Stimulated activated CD8-positive, alpha-beta memory T cell treated with anti-CD3 and anti-CD28 coated beads, Interleukin-2, amount 100 ng/mL, for 48 hours (primary cell): ENCODE measurements around the gene OR52I1.

Experiments used
- DNase-seq, 2 donors: peaks; one replicate each; pipeline ENCODE4 v3.0.0-alpha.2; 2020; ENCODE audit warnings: low read depth in 2 of 2

Gene OR52I1

DNA sequence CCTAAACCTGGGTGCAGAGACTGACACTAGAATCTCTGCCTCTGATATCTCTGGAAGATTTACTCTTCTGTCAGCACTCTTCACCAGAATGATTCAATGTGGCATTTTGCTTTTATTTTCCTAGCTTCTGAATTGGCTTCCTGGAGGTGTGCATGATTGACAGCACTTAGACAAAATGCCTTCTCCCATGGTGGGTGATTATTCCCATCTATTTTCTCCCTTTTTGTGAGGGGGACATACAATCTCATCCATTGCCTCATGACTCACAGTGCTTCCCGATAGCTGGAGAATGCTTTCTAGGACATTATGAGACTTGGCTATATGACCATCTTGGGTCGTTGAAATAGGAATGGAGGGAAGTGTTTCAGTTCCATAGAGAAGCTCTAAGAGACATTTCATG is 18.1 kb downstream of the OR52I1 start:
- DNase-seq: no peak

DNA sequence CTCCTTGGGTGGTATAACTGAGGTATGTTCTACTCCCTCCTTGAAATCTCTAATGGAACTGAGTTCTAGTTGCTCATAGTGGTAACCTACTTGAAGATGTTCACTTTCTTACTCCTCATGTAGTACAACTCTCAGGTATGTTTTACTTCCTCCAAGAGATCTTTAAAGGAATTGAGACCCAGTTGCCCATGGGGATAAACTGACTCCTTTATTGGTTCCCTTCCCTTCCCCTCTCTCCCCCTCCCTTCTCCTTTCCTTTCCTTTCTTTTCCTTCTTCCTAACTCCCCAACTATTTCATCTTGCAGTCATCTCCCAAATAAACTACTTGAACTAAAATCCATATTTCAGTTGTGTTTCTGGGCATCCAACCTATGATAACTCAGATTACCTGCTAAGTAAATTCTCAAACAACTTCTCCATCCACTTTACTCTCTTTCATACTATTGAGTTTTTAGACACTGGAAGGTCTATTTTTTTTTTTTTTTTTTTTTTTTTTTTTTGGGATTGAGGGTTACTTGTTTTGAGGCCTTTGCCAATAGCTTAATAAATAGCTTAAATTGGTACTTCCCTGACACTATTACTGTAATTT is 22.1 kb downstream of the OR52I1 start:
- no peak for DNase-seq

DNA sequence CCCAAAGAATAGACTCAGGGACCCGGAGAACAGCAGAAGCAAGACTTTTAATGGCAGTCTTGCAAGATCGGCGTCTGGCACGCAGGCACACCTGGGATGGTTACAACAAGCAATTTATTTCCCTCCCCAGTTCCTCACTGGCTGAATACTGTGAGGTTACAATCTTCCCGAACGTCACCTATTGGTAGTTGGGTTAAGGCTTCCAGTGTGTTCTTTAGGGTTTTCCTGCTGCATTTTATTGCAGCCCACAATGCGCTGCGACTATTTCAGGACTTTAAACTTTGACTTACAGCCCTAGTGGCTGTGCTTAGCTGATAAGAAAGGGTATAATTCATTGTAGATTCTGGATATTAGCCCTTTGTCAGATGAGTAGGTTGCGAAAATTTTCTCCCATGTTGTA is 25.7 kb downstream of the OR52I1 start:
- DNase-seq: no peak

DNA sequence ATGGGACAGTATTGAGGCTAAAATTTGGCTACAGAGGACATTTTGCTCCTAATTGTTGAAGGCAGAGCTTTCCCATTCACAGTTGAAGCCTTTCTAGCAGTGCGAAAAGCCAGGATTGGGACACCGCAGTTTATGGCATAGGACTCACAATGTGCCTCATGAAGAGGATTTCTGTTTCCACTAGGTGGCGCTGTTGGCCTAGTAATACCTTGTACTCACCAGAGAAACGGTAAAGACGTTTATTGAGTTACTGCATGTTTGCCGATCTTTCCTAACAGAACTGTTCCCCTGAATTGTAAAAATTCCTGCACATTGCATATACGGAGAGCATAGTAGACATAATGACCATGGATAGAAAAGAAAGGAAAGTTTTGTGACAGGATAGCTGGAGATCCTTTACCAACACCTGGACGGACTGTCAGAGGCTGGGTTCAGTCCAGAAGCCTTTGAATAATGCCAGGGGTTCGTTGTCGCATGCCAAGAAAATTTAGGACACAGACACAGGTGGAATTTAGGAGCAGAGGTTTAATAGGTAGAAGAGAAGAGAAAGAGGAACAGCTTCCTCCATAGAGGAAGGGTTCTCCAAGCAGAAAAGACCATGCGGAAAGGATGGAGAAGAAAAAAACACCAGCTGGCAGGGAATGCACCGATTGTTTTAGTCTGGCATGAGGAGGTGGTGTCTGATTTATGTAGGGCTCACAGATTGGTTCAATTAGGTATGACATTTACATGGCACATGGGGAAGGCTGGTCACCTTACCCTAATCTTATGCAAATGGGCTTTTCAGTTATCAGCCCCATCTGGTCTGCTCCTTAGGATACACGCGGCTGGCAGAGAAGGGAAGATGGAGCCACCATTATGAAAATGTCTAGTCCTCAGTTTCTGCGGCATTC is 32.6 kb downstream of the OR52I1 start:
- DNase-seq: peak; percentile 7 to 36

DNA sequence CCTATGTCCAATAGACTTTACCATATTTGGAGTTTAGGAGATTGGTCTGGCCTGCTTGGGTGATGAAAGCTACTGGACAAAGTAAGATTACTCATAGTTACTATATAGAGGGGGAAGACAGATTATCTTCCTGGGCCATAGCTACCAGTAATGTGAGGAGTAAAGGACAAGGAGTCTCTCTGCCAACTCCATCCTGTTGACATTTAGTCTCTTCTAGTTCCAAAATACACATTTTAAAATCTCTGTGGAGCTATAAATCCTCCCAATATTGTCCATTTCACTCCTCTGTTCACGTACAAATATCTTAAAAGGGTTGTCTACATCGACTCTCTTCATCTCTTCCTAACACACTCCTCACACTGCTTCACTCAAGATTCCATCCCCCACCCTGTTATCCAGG is 42.3 kb downstream of the OR52I1 start:
- DNase-seq: no peak

DNA sequence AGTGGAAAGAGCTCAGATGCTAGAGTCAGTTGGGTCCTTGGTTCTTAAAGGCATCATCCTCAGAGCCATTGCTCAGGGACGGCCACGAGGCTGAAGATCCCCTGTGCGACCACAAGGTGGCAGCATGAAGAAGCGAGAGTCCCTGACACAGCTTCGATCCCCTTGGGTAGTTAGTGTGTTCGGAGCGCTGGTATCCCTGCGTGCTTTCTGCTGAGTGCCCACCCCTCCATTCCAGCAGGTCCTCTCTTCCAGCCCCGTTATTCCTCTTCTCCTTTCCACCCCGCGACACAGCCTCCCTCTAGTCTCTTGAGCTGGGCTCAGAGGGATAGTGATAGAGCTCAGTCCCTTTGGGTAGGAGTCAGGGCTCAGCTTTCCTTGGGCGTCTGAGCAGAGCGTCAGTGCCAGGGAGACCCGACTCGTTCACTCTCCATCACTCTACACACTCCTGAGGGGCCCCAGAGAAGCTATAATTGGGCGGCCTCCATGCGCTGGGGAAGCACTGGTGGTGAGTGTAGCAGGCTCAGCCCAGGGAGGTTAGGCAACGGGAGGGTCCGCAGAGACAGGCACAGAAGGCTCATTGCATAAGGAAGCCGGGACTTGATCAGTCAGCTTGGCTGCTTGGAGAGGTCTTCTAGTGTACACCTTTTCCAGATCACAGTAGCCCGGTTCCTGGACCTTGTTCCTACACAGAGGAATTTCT is 43.3 kb downstream of the OR52I1 start, which contains the start of gene OR51D1:
Gene OR51D1, plus strand, starts transcription at position 516 of the 700 bp plus-strand sequence. CDS start 2,314 bp downstream, outside the sequence.
- peak; percentile 39 to 49 for DNase-seq

DNA sequence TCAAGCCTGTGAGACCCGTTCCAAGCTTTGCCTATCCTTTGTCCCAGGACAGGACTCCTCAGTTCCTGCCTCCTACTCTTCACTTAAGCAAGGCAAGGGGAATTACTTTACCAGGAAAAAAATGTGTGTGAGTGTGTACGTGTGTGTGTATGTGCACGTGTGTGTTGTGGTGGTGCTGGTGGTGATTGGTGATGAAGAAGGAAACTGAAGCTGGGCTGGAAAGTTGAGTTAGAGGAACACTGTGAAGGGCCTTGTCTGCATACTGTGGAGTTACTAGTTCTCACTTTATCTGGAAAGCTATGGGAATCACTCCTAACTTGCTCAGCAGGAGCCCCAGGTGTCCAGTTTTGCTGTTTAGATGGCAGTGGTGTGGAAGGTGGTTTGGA is 43.8 kb downstream of the OR52I1 start:
- DNase-seq: no peak

DNA sequence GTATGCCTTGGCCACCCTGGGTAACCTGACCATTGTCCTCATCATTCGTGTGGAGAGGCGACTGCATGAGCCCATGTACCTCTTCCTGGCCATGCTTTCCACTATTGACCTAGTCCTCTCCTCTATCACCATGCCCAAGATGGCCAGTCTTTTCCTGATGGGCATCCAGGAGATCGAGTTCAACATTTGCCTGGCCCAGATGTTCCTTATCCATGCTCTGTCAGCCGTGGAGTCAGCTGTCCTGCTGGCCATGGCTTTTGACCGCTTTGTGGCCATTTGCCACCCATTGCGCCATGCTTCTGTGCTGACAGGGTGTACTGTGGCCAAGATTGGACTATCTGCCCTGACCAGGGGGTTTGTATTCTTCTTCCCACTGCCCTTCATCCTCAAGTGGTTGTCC is 46.1 kb downstream of the OR52I1 start:
- no peak for DNase-seq

DNA sequence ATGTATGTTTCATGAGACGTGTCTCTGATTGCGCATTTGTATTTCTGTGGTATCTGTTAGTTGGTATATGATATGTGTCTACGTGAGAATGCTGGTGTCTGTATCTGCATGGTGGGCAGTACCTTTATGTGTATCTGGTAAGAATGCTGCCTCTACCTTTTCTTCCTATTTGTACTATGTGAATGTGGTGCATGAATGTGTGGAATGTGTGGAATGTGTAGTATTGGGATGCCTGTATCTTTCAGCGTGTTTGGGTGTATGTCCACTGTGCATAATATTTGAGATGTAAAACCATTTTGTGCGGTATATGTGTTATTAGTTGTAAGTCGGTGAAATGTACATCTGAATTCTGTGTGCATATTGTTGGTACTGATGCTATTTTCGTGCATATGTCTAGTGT is 47.7 kb downstream of the OR52I1 start:
- DNase-seq: no peak

DNA sequence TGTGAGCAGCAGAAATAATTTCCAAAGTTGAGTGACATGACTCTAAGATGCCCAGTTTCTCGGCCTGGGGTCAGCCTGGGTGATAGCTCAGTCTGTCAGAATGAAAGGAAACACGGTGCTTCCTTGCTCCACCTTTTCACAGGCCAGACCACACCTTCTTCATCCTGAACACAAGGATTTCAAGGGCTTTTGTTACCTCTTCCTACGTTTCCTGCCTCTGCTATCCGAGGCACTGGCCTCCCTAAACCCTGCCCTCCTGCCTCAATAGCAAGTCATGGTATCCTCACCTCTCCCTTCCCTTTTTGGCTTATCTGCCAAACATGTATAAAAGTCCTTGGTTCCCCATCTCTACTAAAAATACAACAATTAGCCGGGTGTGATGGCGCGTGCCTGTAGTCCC is 48.2 kb downstream of the OR52I1 start:
- no peak for DNase-seq

DNA sequence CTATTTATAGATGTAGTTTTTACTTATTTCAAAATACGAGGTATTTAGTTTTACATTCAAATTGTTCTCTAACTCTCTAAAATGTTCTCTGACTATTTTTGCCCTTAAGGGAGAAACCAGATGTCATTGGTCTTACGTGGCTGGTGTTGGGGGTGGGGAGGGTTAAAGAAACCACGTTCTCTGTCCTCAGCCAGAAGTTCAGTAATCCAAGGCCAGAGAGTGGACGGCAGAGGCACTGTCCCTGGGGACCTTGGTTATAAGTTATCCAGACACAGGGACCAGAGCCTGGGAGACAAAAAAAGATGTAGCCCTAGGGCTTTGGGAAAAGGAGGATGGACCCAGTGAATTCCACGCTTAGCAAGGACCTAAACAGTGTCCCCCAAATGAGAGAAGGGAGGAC is 49.2 kb downstream of the OR52I1 start:
- DNase-seq: no peak

DNA sequence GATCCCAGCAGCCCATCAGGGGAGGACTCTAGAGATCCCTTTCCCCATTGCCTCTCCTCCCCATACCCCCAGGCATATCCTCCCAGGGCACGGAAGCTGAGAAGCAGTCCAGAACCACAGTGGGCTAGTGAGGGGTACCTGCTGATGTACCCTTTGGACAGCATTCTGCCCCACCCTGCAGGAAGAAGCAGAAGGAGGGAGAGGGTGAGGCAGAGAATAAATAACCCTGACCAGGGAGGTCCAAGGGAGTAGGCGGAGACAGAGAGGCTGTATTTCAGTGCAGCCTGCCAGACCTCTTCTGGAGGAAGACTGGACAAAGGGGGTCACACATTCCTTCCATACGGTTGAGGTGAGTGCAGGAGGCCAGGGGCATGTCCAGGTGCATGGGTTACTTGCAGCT is 49.8 kb downstream of the OR52I1 start, which contains the start of gene OR51E1:
Gene OR51E1, plus strand, starts transcription at position 301 of the 400 bp plus-strand sequence. CDS start 8,545 bp downstream, outside the sequence.
- DNase-seq: no peak

DNA sequence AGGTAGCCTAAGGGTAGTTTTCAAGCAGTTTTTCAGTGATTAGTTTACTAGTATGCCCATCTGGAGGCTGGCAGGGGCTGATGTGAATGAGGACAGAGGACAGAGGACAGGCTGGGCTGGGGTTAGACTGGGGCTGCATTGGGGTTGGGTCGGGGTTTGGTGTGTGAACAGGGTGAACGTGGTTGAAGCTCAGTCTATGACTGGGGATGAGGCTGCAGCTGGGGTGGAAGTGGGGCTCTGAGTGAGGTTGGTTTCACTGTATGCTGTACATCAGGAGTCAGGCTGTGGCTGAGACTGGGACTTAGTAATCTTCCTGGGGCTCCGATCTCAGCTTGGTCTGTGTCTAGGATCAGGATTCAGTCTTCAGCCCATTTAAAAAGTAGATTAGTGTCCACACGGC is 50.4 kb downstream of the OR52I1 start:
- DNase-seq: no peak
